CD4-positive, alpha-beta T cell treated with Interleukin-2 at 100 ng/mL for 4 hours (primary cell): ENCODE data around the gene CASP8AP2.
"Not testable (repeated sequence)": the region's sequence is repeated elsewhere in the genome, so short reads cannot be mapped to it uniquely, and the experiment has no call there.

Source experiments
- DNase-seq: peaks from one replicate; pipeline ENCODE4 v3.0.0-alpha.2; 2020; ENCODE audit warnings: low spot score

The CASP8AP2 gene

GRCh38 chr6:89887452-89888137 lies 57.9 kb downstream of the CASP8AP2 start:
- DNase-seq, result no peak

GRCh38 chr6:89888138-89888514 lies 58.4 kb downstream of the CASP8AP2 start:
- no peak for DNase-seq

- no peak for DNase-seq
These were observed 59.2 kb downstream of the CASP8AP2 start for GRCh38 chr6:89888871-89889270.

GRCh38 chr6:89890845-89891528 lies 61.3 kb downstream of the CASP8AP2 start:
- not testable (repeated sequence) for DNase-seq

- DNase-seq, result not testable (repeated sequence)
These were observed 62.9 kb downstream of the CASP8AP2 start for GRCh38 chr6:89892577-89892976.

- DNase-seq, result no peak
These were observed 64.5 kb downstream of the CASP8AP2 start, which contains the start of gene GJA10 for GRCh38 chr6:89894169-89894568. Gene GJA10, plus strand, starts transcription at chr6:89894469. Its CDS starts 0 bp downstream, at chr6:89894469.

DNA sequence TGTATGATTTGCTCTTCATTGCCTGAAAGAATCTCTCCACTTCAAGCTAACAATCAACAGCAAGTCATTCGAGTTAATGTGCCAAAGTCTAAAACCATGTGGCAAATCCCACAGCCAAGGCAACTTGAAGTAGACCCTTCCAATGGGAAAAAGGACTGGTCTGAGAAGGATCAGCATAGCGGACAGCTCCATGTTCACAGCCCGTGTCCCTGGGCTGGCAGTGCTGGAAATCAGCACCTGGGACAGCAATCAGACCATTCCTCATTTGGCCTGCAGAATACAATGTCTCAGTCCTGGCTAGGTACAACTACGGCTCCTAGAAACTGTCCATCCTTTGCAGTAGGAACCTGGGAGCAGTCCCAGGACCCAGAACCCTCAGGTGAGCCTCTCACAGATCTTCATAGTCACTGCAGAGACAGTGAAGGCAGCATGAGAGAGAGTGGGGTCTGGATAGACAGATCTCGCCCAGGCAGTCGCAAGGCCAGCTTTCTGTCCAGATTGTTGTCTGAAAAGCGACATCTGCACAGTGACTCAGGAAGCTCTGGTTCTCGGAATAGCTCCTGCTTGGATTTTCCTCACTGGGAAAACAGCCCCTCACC lies 65.7 kb downstream of the CASP8AP2 start:
- no peak for DNase-seq

GRCh38 chr6:89910001-89910901 lies 80.6 kb downstream of the CASP8AP2 start:
- DNase-seq, result not testable (repeated sequence)

DNA sequence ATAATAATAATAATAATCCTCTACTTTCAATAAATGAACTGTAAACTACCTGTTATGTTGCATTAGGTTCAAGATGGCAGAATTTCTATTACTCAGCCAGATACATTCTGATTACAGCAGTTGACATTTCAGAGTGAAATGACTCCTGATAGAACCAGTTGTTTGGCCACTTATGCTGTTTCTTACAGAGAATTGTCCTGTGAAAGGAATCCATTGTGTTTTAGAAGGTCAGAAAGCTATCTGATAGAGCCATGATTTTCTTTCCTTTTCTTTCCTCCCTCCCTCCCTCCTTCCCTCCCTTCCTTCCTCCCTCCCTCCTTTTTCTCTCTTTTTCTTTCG lies 81.2 kb downstream of the CASP8AP2 start:
- DNase-seq, result no peak

DNA sequence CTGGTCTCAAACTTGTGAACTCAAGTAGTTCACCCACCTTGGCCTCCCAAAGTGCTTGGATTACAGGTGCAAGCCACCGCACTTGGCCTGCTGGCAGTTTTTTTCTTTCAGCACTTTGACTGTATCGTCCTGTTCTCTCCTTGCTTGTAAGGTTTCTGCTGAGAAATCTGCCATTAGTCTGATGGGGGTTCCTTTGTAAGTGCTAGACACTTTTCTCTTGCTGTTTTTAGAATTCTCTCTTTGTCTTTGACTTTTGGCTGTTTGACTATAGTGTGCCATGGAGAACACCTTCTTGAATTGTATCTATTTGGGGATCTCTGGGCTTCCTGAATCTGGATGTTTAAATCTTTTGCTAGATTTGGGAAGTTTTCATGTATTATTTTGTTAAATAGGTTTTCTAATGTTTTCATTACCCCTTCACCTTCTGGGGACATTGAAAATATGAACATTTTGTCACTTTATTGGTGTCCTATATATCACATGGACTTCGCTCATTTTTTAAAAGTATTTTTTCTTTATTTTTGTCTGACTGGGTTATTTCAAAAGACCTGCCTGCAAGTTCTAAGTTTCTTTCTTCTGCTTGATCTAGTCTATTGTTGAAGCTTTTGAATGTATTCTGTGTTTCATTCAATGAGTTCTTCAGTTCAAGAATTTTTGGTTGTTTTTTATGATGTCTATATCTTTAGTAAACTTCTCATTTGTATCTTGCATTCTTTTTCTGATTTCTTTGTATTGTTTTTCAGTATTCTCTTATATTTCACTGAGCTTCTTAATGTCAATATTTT lies 86.6 kb downstream of the CASP8AP2 start:
- no peak for DNase-seq

DNA sequence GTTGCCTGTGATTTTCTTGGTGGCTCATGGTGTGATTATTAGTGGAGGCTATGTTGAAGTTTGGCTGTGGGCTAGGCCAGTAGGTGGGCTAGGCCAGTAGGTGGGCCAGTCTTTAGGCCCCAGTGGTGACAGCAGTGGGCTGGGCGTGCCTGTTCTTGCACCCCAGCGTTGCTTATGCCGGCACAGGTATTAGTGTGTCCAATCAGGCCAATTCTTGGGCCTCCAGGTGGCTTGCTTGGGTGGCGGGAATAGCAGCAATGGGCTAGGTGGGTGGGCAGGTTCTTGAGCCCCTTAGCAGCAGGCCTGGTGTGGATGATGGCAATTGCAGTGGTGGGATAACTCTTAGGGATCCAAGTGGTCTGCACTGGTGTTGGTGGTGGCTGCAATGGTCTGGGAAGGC lies 87.5 kb downstream of the CASP8AP2 start:
- no peak for DNase-seq

- DNase-seq, result no peak
These were observed 88.2 kb downstream of the CASP8AP2 start for GRCh38 chr6:89917801-89918366.
